WTC11 (cell line): ENCODE results near the gene ZNF37A. TPM values are rescaled to one million over a fixed set of nuclear protein-coding genes. Genes with fewer than 3 reads are reported as not detected.

Source experiments
- ATAC-seq: fragments of 200-7000 bp; cut with Tn5 transposase; 2 replicates; pipeline ENCODE4 v1.10.0; 2021; ENCODE audit warnings: mild to moderate bottlenecking, moderate library complexity
- CTCF ChIA-PET: fragments of 300-600 bp; sonication (Branson Sonifier 250); formaldehyde crosslinking; loops from one replicate; lab custom pipeline; 2021; ENCODE audit warnings: antibody characterized with exemption; lab: Charles Lee
- POLR2A ChIA-PET: fragments of 350-600 bp; sonication (Branson Sonifier 250); formaldehyde crosslinking; loops from one replicate; lab custom pipeline; 2021; ENCODE audit warnings: antibody characterized with exemption; lab: Charles Lee
- DNase-seq: peaks from one replicate; pipeline ENCODE4 v3.0.0; 2021; ENCODE audit warnings: low spot score
- H3K27ac Mint-ChIP-seq: 2 replicates; pipeline ENCODE4 v1.8.0; 2021; ENCODE audit warnings: mixed read lengths
- H3K27me3 Mint-ChIP-seq: 2 replicates; pipeline ENCODE4 v1.8.0; 2021; ENCODE audit warnings: low read depth, mild to moderate bottlenecking, moderate library complexity, mixed read lengths
- H3K36me3 Mint-ChIP-seq: 2 replicates; pipeline ENCODE4 v1.8.0; 2021; ENCODE audit warnings: mixed read lengths
- H3K4me1 Mint-ChIP-seq: 2 replicates; pipeline ENCODE4 v1.8.0; 2022; ENCODE audit warnings: mixed read lengths
- H3K4me3 Mint-ChIP-seq: 2 replicates; pipeline ENCODE4 v1.8.0; 2021; ENCODE audit warnings: mild to moderate bottlenecking, moderate library complexity, mixed read lengths
- H3K9me3 Mint-ChIP-seq: 2 replicates; pipeline ENCODE4 v1.8.0; 2021; ENCODE audit warnings: mixed read lengths
- AR ChIP-seq: fragments of 250-450 bp; sonication (Bioruptor Pico); IDR thresholded peaks from 2 replicates; pipeline ENCODE4 v1.9.0; 2021; ENCODE audit warnings: mild to moderate bottlenecking
- CREB1 ChIP-seq: sonication (generic); formaldehyde crosslinking; IDR thresholded peaks from 2 replicates; pipeline ENCODE4 v1.8.0; 2023; ENCODE audit warnings: mild to moderate bottlenecking, missing genetic modification reagents
- ELF4 ChIP-seq: sonication (generic); formaldehyde crosslinking; IDR thresholded peaks from 2 replicates; pipeline ENCODE4 v1.8.1; 2022; ENCODE audit warnings: low read depth, mild to moderate bottlenecking, moderate library complexity, missing genetic modification reagents
- ESRRA ChIP-seq: sonication (generic); formaldehyde crosslinking; IDR thresholded peaks from 2 replicates; pipeline ENCODE4 v1.8.1; 2022; ENCODE audit warnings: mild to moderate bottlenecking, missing genetic modification reagents, borderline replicate concordance
- FOXP4 ChIP-seq: sonication (generic); formaldehyde crosslinking; IDR thresholded peaks from 2 replicates; pipeline ENCODE4 v1.8.0; 2022; ENCODE audit warnings: mild to moderate bottlenecking, missing genetic modification reagents
- GABPB1 ChIP-seq: sonication (generic); formaldehyde crosslinking; IDR thresholded peaks from 2 replicates; pipeline ENCODE4 v1.8.1; 2023; ENCODE audit warnings: mild to moderate bottlenecking, missing genetic modification reagents
- GTF2I ChIP-seq: fragments of 250-450 bp; sonication (Bioruptor Pico); conservative IDR thresholded peaks from 2 replicates; pipeline ENCODE4 v1.4.0; 2021; ENCODE audit warnings: mild to moderate bottlenecking
- IRF2 ChIP-seq: sonication (generic); formaldehyde crosslinking; IDR thresholded peaks from 2 replicates; pipeline ENCODE4 v1.8.0; 2022; ENCODE audit warnings: low read depth, missing genetic modification reagents, borderline replicate concordance
- JAZF1 ChIP-seq: fragments of 250-450 bp; sonication (Bioruptor Pico); IDR thresholded peaks from 2 replicates; pipeline ENCODE4 v1.9.0; 2021; ENCODE audit warnings: moderate library complexity, mild to moderate bottlenecking, inconsistent platforms
- PRRX2 ChIP-seq: fragments of 250-450 bp; sonication (Bioruptor Pico); IDR thresholded peaks from 2 replicates; pipeline ENCODE4 v1.8.0; 2021; ENCODE audit warnings: mild to moderate bottlenecking
- SMAD4 ChIP-seq: sonication (generic); formaldehyde crosslinking; IDR thresholded peaks from 2 replicates; pipeline ENCODE4 v1.8.0; 2022; ENCODE audit warnings: mild to moderate bottlenecking, missing genetic modification reagents
- SP1 ChIP-seq: sonication (generic); formaldehyde crosslinking; conservative IDR thresholded peaks from 2 replicates; pipeline ENCODE4 v1.8.1; 2022; ENCODE audit warnings: missing genetic modification reagents
- STAT6 ChIP-seq: sonication (generic); formaldehyde crosslinking; conservative IDR thresholded peaks from 2 replicates; pipeline ENCODE4 v1.8.1; 2023; ENCODE audit warnings: mild to moderate bottlenecking, low read depth, missing genetic modification reagents, moderate library complexity
- USF1 ChIP-seq: sonication (generic); formaldehyde crosslinking; IDR thresholded peaks from 2 replicates; pipeline ENCODE4 v1.8.0; 2022; ENCODE audit warnings: mild to moderate bottlenecking, missing genetic modification reagents
- ZNF121 ChIP-seq: sonication (generic); formaldehyde crosslinking; IDR thresholded peaks from 2 replicates; pipeline ENCODE4 v1.8.0; 2023; ENCODE audit warnings: missing genetic modification reagents
- ZNF263 ChIP-seq: sonication (generic); formaldehyde crosslinking; IDR thresholded peaks from 2 replicates; pipeline ENCODE4 v1.8.1; 2022; ENCODE audit warnings: low read depth, mild to moderate bottlenecking, moderate library complexity, missing genetic modification reagents
- ZNF281 ChIP-seq: sonication (generic); formaldehyde crosslinking; IDR thresholded peaks from 2 replicates; pipeline ENCODE4 v1.8.0; 2023; ENCODE audit warnings: mild to moderate bottlenecking, missing genetic modification reagents
- ZNF425 ChIP-seq: fragments of 250-450 bp; sonication (Bioruptor Pico); conservative IDR thresholded peaks from 2 replicates; pipeline ENCODE4 v1.9.0; 2021; ENCODE audit warnings: mild to moderate bottlenecking
- total RNA-seq: library from RNA; stranded (reverse); gene quantifications from 3 replicates; pipeline ENCODE4 v1.2.3, GENCODE V29; 2021

The ZNF37A gene
- total RNA-seq, 1 experiment from 2014 or later = 8.8 TPM

- no peak for TF ChIP-seq FOXP4 (CRISPR knock-in tag)
These were observed 23.6 kb upstream of the ZNF37A start (continued) for GRCh38 chr10:38070501-38070900.

GRCh38 chr10:38072552-38072951 is 21.6 kb upstream of the ZNF37A start:
- TF ChIP-seq PRRX2 (CRISPR knock-in tag) = no peak
- no peak for TF ChIP-seq CREB1 (CRISPR knock-in tag)
- no peak for TF ChIP-seq JAZF1 (CRISPR knock-in tag)
- no peak for TF ChIP-seq USF1
- TF ChIP-seq IRF2 (CRISPR knock-in tag) = no peak
- TF ChIP-seq SP1 (CRISPR knock-in tag) = no peak
- TF ChIP-seq ZNF263 (CRISPR knock-in tag) = no peak
- no peak for TF ChIP-seq GTF2I (CRISPR knock-in tag)
- TF ChIP-seq AR (CRISPR knock-in tag) = no peak
- TF ChIP-seq ELF4 (CRISPR knock-in tag) = no peak
- no peak for TF ChIP-seq GABPB1
- TF ChIP-seq ESRRA = no peak
- TF ChIP-seq STAT6 (CRISPR knock-in tag) = no peak
- no peak for TF ChIP-seq ZNF425
- no peak for TF ChIP-seq ZNF121 (CRISPR knock-in tag)
- TF ChIP-seq SMAD4 (CRISPR knock-in tag) = no peak
- no peak for TF ChIP-seq ZNF281
- TF ChIP-seq, all 79 proteins: peak for 0
- Mint-ChIP-seq H3K9me3 (peaks cover 73% of the 10 kb centered on the region), H3K4me3 (no peak overlapping the region), H3K27ac (no peak overlapping the region), H3K36me3 (peaks cover 58% of the 10 kb centered on the region), H3K4me1 (no peaks in the 10 kb centered on the region), H3K27me3 (peaks cover 18% of the 10 kb centered on the region)
- ATAC-seq (no peak), DNase-seq (no peak)
- ChIA-PET CTCF (no interaction called here), POLR2A (no interaction called here)
